Stimulated activated naive CD8-positive, alpha-beta T cell treated with anti-CD3 and anti-CD28 coated beads, Interleukin-15, amount 100 ng/mL, for 72 hours (primary cell): ENCODE results near the gene PIAS1.
"Not testable (repeated sequence)": the region's sequence is repeated elsewhere in the genome, so short reads cannot be mapped to it uniquely, and the experiment has no call there.

ENCODE experiments used
- ATAC-seq: fragments of 150-1000 bp; cut with Tn5 transposase; 2 replicates; pipeline ENCODE4 v1.10.0; 2021; ENCODE audit warnings: mild to moderate bottlenecking, moderate library complexity
- DNase-seq, 2 donors: peaks; one replicate each; pipeline ENCODE4 v3.0.0; 2021 to 2022
- H3K27ac Mint-ChIP-seq, 2 donors: one replicate each; pipeline ENCODE4 v1.8.0; 2022; ENCODE audit warnings: mild to moderate bottlenecking in 2 of 2, mixed read lengths in 2 of 2, moderate library complexity in 2 of 2
- H3K27me3 Mint-ChIP-seq: one replicate; pipeline ENCODE4 v1.8.0; 2022; ENCODE audit warnings: mixed read lengths
- H3K4me1 Mint-ChIP-seq: one replicate; pipeline ENCODE4 v1.8.0; 2022; ENCODE audit warnings: mild to moderate bottlenecking, mixed read lengths
- H3K4me3 Mint-ChIP-seq, 2 donors: one replicate each; pipeline ENCODE4 v1.8.0; 2022; ENCODE audit warnings: mild to moderate bottlenecking in 2 of 2, mixed read lengths in 2 of 2, moderate library complexity in 1 of 2
- H3K9me3 Mint-ChIP-seq, 2 donors: one replicate each; pipeline ENCODE4 v1.8.0; 2022; ENCODE audit warnings: mixed read lengths in 2 of 2

Gene PIAS1

DNA sequence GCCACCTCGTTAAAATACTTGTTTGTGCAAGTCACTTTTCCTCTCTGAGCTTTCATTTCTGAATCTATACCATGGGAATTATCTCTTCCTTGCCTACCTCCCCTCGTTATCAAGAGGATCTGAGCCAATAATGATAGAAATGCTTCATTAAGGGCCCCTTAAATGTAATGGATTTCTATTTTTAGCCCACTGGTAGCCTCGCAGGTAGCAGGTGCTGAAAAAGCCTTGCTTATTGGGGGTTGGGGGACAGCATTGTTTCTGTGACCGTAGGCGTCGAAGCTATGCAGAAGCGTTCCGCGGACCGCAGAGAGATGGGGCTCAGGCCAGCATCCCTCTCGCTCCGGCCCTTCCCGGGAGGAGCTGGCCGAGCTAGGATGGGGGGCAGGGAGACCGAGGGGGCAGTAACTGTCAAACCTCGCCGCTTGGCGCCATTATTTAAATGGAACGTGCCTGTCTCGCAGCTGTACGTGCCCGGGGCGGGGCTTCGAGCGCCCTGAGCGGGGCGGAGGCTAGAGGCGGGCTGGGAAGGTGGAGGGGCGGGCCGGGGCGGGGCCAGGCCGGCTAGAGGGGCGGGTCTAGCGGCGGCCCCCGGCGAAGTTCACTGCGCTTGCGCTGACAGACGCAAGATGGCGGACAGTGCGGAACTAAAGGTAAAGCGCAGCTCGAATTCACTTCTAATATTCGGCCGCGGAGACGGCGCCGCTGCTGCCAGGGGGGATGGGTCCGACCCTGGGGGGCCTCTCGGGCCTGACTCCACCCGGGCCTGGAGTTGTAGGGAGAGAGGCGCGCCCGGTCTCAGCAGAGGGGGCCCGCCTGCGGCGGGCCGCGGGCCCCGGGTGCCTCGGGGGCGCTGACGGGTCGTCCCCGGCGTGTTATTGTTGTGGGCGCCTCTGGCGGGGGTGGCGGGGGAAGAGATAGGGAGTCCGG, at the start of gene PIAS1:
Gene PIAS1, plus strand, starts transcription at position 615 of the 927 bp plus-strand sequence. Its CDS starts 12 bp downstream, at position 627.
- Mint-ChIP-seq H3K9me3 (no peaks in the 10 kb centered on the region), H3K27ac (peak within 1 kb of the TSS; percentile 93 to 97), H3K27me3 (peaks cover 24% of the 10 kb centered on the region), H3K4me3 (peak within 1 kb of the TSS; percentile 91 to 97), H3K4me1 (peaks cover 50% of the 10 kb centered on the region)
- peak; percentile 95 for ATAC-seq
- DNase-seq: peak; percentile 92 to 94

DNA sequence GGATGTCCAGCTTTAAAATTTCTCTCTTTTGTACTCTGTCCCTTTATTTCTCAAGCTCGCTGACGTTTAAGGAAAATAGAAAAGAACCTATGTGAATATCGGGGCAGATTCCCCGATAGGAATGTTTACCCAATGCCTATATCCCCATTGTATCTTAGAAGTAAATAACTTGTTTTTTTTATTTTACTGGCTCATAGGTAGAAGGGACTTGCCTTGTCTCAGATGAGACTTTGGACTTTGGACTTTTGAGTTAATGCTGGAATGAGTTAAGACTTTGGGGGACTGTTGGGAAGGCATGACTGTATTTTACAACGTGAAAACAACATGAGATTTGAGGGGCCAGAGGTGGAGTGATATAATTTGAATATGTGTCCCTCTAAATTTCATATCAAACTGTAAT, 46.5 kb upstream of the PIAS1 start:
- H3K27me3 Mint-ChIP-seq: peaks cover 14% of the 10 kb centered on the region
- H3K4me1 Mint-ChIP-seq, H3K27ac Mint-ChIP-seq, ATAC-seq, H3K4me3 Mint-ChIP-seq, DNase-seq: not testable (repeated sequence)
- peaks cover 5 to 14% of the 10 kb centered on the region in 2 donors for H3K9me3 Mint-ChIP-seq

DNA sequence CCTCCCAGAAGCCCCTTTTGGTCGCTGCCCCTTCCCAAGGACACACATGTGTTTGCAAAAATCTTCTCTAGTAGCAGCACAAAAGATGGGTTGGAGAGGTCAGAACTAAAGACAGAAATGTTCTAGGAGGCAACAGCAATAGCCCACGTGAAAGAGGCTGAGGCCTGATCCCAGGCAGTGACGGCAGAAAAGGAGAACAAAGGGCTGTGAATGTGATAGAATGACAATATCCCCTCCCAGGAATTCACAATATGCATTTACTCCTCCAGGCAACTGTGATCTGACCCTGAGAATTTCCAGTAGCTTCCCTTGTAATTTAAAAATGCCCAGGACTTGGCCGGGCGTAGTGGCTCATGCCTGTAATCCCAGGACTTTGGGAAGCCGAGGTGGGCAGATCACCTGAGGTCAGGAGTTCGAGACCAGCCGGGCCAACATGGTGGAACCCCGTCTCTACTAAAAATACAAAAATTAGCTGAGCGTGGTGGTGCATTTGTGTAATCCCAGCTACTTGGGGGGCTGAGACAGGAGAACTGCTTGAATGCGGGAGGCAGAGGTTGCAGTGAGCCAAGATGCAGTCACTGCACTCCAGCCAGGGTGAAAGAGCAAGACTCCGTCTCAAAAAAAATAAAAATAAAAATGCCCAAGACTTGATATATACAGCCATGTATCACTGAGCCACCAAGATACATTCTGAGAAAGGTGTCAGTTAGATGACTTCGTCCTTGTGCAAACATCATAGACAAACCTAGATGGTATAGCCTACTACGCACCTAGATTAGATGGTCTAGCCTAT, 43.6 kb upstream of the PIAS1 start:
- Mint-ChIP-seq H3K27me3 (peaks cover 25% of the 10 kb centered on the region), H3K27ac (no peak overlapping the region), H3K9me3 (peaks cover 5 to 14% of the 10 kb centered on the region in 2 donors), H3K4me3 (no peak overlapping the region), H3K4me1 (no peaks in the 10 kb centered on the region)
- ATAC-seq (no peak), DNase-seq (no peak)

DNA sequence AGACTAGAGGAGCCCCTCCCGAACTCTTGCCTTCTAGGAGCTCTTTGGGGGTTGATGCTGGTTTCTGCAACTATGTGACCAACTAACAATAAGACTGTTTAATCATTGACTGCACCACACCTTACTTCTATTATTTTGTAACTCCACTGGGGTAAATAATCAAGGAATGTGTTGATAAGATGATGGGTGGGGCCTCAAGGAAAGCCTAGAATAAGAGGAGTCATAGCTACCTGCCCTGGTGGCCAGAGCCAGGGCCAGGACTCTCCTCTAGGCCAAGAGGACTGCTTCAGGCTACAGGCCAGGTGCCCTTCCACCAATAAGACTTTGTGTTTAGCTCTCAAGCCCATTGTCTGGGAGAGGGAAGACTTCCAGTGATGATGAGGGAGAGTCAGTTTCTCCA, 41.2 kb upstream of the PIAS1 start:
- DNase-seq (no peak), ATAC-seq (no peak)
- H3K27me3 Mint-ChIP-seq: peaks cover 25% of the 10 kb centered on the region
- H3K4me1 Mint-ChIP-seq: no peaks in the 10 kb centered on the region
- no peak overlapping the region for H3K27ac Mint-ChIP-seq
- no peak overlapping the region for H3K4me3 Mint-ChIP-seq
- peaks cover 0 to 6% of the 10 kb centered on the region in 2 donors for H3K9me3 Mint-ChIP-seq

DNA sequence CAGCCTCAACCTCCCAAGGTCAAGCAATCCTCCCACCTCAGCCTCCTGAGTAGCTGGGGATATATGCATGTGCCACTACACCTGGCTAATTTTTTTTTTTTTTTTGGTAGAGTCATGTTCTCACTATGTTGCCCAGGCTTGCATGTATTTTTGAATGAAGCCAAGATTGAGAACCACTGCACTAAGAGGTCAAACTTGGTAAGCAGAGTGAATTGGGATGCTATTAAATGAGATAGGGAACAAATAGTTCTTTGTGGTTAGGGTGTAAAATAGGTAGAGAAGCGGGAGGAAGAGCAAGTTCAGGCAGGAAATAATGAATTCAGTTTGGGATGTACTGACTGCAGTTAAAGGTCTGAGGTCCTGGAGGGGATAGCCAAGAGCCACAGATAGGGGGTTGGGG, 39.9 kb upstream of the PIAS1 start:
- H3K9me3 Mint-ChIP-seq: no peaks in the 10 kb centered on the region
- ATAC-seq (no peak), DNase-seq (no peak)
- peaks cover 8% of the 10 kb centered on the region for H3K4me1 Mint-ChIP-seq
- H3K27ac Mint-ChIP-seq: no peak overlapping the region
- H3K27me3 Mint-ChIP-seq: peaks cover 22% of the 10 kb centered on the region
- no peak overlapping the region for H3K4me3 Mint-ChIP-seq

DNA sequence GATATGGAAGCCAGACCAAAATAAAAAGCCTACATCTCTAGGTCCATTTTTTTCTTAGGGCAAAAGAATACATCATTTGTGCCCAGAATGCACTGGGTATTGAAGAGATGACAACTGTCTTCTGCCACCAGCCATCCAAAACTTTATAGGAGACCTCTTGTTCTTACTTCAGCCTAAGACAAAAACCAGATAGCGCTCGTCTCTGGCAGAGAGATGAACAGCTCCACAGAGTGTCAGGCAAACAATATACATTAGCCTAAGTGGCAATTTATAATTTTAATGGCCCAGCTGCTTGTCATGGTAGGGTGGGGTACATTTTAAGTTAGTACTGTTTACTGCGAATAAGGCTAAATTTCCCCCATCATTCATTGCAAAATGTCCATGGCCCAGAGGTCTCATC, 38.9 kb upstream of the PIAS1 start:
- H3K9me3 Mint-ChIP-seq: no peaks in the 10 kb centered on the region
- H3K27ac Mint-ChIP-seq: no peak overlapping the region
- no peak for ATAC-seq

DNA sequence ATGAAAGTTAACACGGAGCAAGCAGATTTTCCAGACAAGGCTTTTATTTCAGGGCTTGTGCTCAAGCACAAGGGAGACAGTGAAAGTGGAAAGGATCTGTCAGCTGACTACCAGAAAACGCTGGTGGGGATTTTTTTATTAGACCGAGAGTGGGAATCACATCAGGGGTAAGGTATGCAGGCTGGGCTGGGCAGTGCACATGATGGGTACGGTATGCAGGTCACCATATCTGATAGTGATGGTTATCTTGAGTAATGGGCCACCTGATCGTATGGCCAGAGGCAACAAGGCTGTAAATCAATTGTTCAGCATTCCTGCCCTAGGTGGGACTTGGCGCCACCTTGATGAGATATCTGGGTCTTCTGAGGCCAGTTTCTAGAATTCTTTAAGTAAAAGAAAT, 36.9 kb upstream of the PIAS1 start:
- Mint-ChIP-seq H3K27me3 (peaks cover 17% of the 10 kb centered on the region), H3K4me3 (no peak overlapping the region), H3K4me1 (peaks cover 10% of the 10 kb centered on the region), H3K9me3 (no peaks in the 10 kb centered on the region), H3K27ac (no peak overlapping the region)
- DNase-seq (no peak), ATAC-seq (no peak)

More for the DNA sequence above, 38.9 kb upstream of the PIAS1 start:
- peaks cover 10% of the 10 kb centered on the region for H3K4me1 Mint-ChIP-seq
- H3K27me3 Mint-ChIP-seq: peaks cover 11% of the 10 kb centered on the region
- no peak overlapping the region for H3K4me3 Mint-ChIP-seq
- DNase-seq: no peak

DNA sequence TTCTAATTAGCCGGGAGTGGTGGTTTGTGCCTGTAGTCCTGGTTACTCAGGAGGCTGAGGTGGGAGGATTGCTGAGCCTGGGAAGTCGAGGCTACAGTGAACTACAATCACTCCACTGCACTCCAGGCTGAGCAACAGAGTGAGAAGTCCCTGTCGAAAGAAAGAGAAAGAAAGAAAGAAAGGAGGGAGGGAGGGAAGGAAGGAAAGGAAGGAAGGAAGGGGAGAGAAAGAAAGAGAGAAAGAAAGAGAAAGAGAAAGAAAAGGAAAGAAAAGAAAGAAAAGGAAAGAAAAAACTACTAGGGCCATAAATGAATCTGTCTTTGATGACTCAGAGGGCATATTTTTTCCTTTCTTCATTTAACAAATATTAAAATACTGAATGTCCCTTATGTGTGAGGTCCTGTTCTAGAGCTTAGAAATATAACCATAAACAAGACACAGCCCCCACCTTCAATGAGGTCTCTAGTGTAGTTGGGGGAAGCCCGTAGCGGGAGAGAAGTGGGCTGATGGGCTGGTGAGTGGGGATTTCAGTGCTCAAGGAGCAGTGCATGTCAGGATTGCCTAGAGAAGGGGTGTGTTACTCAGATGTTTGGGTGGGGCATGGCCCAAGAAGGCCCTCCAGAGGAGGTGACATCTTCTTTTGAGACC, 35.2 kb upstream of the PIAS1 start:
- ATAC-seq (no peak), DNase-seq (no peak)
- Mint-ChIP-seq H3K4me3 (no peak overlapping the region), H3K27ac (no peak overlapping the region), H3K27me3 (peaks cover 7% of the 10 kb centered on the region), H3K4me1 (peaks cover 10% of the 10 kb centered on the region), H3K9me3 (no peaks in the 10 kb centered on the region)

DNA sequence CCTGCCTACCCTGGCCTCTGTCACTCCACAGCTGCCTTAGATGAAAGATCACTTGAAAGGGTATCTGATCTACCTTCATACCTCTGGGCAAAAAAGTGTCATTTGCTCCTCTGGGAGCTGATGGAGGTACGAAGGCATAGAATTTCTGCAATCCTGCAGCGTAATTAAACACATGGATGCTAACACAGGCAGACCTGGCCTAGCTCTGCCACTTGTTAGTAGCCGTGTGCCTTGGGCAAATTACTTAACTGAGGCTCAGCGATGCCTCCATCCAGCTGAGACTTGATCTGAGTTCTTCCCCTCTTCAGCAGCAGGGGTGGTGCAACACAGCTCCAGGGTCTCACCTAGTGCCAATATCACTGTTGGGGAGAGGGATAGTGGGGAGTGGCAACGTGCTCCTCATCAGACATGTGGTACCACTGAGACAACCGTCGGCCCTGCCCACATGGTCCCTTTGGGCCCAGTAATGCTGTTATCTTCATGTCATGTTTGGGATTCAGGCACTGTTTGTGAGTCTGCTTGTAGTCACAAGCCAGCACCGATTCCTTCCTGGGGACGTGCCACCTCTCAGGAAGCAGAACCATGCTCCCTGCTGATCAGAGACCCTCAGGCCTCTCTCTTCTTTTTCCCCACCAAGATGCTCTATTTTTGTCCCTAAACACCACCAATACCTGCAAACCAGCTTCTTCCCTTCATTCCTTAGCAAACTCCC, 34.1 kb upstream of the PIAS1 start:
- H3K9me3 Mint-ChIP-seq: no peaks in the 10 kb centered on the region
- no peak for DNase-seq
- no peak overlapping the region for H3K27ac Mint-ChIP-seq
- H3K4me1 Mint-ChIP-seq: peaks cover 10% of the 10 kb centered on the region
- no peak for ATAC-seq
- no peak overlapping the region for H3K4me3 Mint-ChIP-seq
- peaks cover 6% of the 10 kb centered on the region for H3K27me3 Mint-ChIP-seq

DNA sequence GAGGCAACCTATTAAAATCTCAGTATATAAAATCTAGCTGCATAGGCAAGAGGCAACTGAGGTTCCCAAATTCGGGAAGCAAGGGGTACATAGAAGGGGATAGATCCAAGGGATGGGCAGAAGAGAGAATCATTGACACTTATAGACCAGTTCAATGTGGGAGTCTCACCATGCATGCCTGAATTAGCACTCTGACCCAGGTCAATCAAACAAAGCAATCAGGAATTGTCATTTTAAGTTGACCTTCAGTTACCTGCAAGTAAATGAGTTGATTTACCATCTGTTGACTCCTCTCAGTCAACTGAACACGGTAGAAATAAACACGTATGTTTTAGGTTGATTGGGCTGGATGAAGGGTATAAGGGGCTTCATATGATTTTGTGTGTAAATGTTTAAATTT, 33.4 kb upstream of the PIAS1 start:
- DNase-seq (no peak), ATAC-seq (no peak)
- Mint-ChIP-seq H3K27ac (no peak overlapping the region), H3K4me3 (no peak overlapping the region), H3K4me1 (peaks cover 10% of the 10 kb centered on the region), H3K9me3 (no peaks in the 10 kb centered on the region), H3K27me3 (peaks cover 6% of the 10 kb centered on the region)

DNA sequence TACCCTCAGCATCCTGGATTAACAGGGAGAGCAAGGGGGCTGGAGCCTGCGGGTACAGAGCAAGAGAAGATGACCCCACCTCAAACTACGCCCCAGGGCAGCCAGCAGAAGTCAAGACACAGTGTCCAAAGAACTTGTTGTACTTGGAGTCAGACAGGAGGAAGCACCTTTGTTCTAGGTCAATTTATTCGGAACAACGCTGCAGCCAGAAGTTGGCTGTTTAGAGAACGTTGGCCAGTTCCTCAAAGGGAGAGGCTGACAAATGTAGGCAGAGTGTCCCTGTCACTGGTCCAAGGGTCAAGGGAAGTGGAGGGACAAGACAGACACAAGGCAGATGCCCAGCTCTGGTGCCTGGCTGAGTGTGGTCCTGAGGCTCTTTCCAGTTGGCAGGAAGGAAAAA, 32.1 kb upstream of the PIAS1 start:
- H3K27ac Mint-ChIP-seq: no peak overlapping the region

DNA sequence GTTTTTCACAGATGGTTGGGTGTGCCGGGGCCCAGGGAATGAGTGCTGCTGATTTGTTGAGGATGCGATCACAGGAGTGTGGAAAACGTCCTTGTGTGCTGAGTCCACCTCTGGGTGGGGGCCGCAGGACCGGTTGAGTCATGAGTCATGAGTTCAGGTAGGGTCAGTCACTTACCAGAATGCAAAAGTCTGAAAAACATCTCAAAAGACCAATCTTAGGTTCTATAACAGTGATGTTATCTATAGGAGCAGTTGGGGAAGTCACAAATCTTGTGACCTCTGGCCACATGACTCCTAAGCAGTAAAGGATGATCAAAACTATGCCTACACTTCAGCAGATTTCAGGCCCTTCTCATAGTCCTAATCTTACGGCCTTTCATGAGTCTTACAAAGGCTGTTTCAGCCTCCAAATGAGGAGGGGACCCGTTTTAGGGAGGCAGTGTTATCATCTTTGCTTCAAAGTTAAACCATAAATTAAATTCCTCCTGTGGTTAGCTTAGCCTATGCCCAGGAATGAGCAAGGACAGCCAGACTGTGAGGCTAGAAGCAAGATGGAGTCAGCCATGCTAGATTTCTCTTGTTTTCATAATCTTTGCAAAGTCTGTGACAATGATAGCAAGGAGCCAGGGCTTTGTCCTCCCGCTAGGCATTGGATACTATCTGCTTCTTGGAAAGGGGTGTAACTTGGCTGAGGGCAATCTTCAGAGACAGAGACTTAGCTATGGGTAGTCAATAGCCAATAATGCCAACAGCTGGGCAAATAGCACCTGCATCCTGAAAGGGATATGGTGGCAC, 30.6 kb upstream of the PIAS1 start:
- no peak for ATAC-seq
- H3K27ac Mint-ChIP-seq: no peak overlapping the region
- H3K27me3 Mint-ChIP-seq: peaks cover 6% of the 10 kb centered on the region
- H3K4me1 Mint-ChIP-seq: peaks cover 15% of the 10 kb centered on the region
- H3K4me3 Mint-ChIP-seq: no peak overlapping the region
- no peak for DNase-seq
- no peaks in the 10 kb centered on the region for H3K9me3 Mint-ChIP-seq

More for the DNA sequence above, 32.1 kb upstream of the PIAS1 start:
- Mint-ChIP-seq H3K27me3 (peaks cover 6% of the 10 kb centered on the region), H3K4me3 (no peak overlapping the region), H3K9me3 (no peaks in the 10 kb centered on the region), H3K4me1 (peaks cover 16% of the 10 kb centered on the region)
- ATAC-seq (no peak), DNase-seq (no peak)

DNA sequence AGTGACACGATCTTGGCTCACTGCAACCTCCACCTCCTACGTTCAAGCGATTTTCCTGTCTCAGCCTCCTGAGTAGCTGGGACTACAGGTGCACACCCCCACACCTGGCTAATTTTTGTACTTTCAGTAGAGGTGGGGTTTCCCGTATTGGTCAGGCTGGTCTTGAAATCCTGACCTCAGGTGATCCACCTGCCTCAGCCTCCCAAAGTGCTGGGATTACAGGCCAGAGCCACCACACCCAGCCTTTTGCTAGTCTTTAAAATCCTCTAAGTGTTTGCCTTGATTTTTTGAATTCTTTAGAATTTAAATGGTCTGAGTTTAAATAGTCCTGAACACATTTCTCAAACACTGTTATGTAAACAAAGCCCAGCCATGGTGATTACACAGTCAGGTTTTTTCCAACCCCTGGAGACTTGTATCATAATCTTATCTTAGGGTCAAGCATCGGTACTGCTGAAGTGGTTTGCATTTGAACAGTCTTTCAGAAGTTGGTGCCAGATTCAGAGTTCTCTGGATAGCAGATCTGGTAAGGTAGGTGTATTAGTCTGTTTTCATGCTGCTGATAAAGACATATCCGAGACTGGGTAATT, 28.2 kb upstream of the PIAS1 start:
- H3K27ac Mint-ChIP-seq: peak overlapping the region in 1 of 2 donors; percentile 11
- H3K9me3 Mint-ChIP-seq: no peaks in the 10 kb centered on the region
- ATAC-seq (no peak), DNase-seq (no peak)
- peaks cover 6% of the 10 kb centered on the region for H3K4me1 Mint-ChIP-seq
- H3K4me3 Mint-ChIP-seq: no peak overlapping the region
- peaks cover 11% of the 10 kb centered on the region for H3K27me3 Mint-ChIP-seq

DNA sequence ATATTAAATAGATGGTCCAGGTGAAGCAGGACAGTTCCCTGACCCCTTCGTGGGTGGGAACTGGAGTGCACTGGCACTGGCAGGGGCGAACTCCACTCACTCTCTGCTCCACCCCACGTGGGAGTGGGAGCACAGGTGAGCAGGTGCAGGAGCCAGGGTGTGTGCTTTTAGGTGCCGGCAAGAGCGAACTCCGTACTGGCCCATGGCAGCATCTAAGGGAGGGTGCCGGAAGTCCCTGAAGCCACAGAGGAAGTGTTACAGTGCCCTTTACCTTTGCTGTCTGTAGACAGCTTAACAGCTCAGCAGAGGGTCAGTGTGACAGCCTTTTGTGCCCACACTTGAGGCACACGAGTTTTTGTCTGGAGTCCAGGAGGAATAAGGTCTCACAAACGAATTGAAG, 26.7 kb upstream of the PIAS1 start:
- Mint-ChIP-seq H3K4me1 (peaks cover 6% of the 10 kb centered on the region), H3K4me3 (no peak overlapping the region), H3K9me3 (no peaks in the 10 kb centered on the region), H3K27me3 (peaks cover 9% of the 10 kb centered on the region), H3K27ac (peak overlapping the region in 1 of 2 donors; percentile 69)
- DNase-seq (no peak), ATAC-seq (no peak)
